ENCODE measurements around the gene HMGCR. TPM values are rescaled to one million over a fixed set of nuclear protein-coding genes. Genes with fewer than 3 reads are reported as not detected.
"Not testable (repeated sequence)": the region's sequence is repeated elsewhere in the genome, so short reads cannot be mapped to it uniquely, and the experiment has no call there.

The HMGCR gene
- total RNA-seq: 80.8 and 126 TPM in 2 replicates

GRCh38 chr5:75336615-75337336 lies at the start of gene HMGCR:
Gene HMGCR (plus strand): TSS chr5:75337220. CDS start chr5:75342606, 5,386 bp downstream.
- DNase-seq: peak; percentile 100

GRCh38 chr5:75291844-75292243 lies 45.2 kb upstream of the HMGCR start:
- not testable (repeated sequence) for DNase-seq

- no peak for DNase-seq
Observed at GRCh38 chr5:75300084-75300483, 36.9 kb upstream of the HMGCR start.

- DNase-seq: no peak
Observed at GRCh38 chr5:75303419-75303818, 33.6 kb upstream of the HMGCR start.

GRCh38 chr5:75304486-75304885 lies 32.5 kb upstream of the HMGCR start:
- DNase-seq: not testable (repeated sequence)

GRCh38 chr5:75306746-75307145 lies 30.3 kb upstream of the HMGCR start:
- DNase-seq: no peak

GRCh38 chr5:75310212-75310611 lies 26.8 kb upstream of the HMGCR start:
- no peak for DNase-seq

- not testable (repeated sequence) for DNase-seq
Observed at GRCh38 chr5:75319148-75319547, 17.9 kb upstream of the HMGCR start.

GRCh38 chr5:75319638-75320037 lies 17.4 kb upstream of the HMGCR start:
- no peak for DNase-seq

GRCh38 chr5:75320371-75320770 lies 16.6 kb upstream of the HMGCR start:
- DNase-seq: no peak

GRCh38 chr5:75322066-75322465 lies 15.0 kb upstream of the HMGCR start:
- DNase-seq: no peak

- DNase-seq: no peak
Observed at GRCh38 chr5:75324791-75325190, 12.2 kb upstream of the HMGCR start.

- DNase-seq: no peak
Observed at GRCh38 chr5:75325242-75325641, 11.8 kb upstream of the HMGCR start.

GRCh38 chr5:75330404-75330803 lies 6.6 kb upstream of the HMGCR start:
- no peak for DNase-seq

- no peak for DNase-seq
Observed at GRCh38 chr5:75331095-75332090, 5.6 kb upstream of the HMGCR start.

GRCh38 chr5:75333759-75334158 lies 3.3 kb upstream of the HMGCR start:
- not testable (repeated sequence) for DNase-seq

GRCh38 chr5:75334413-75334812 lies 2.6 kb upstream of the HMGCR start:
- DNase-seq: not testable (repeated sequence)

- no peak for DNase-seq
Observed at GRCh38 chr5:75335486-75335885, 1.5 kb upstream of the HMGCR start.

- DNase-seq: peak; percentile 85
Observed at GRCh38 chr5:75335952-75336614, 937 bp upstream of the HMGCR start.

GRCh38 chr5:75337366-75338021 lies 474 bp downstream of the HMGCR start:
- DNase-seq: no peak

- no peak for DNase-seq
Observed at GRCh38 chr5:75338408-75338807, 1.4 kb downstream of the HMGCR start.

GRCh38 chr5:75340714-75341478 lies 3.9 kb downstream of the HMGCR start:
- DNase-seq: no peak

Measured in dermis blood vessel endothelial cell (primary cell).